Epithelial cell of prostate (primary cell): ENCODE results near the gene HDHD2.

Source experiments
- DNase-seq: peaks from one replicate; pipeline ENCODE4 v3.0.0-alpha.2; 2011; ENCODE audit warnings: low read depth, low spot score
- H3K27ac ChIP-seq: fragments of 450-650 bp; 2 replicates; pipeline ENCODE4 v1.5.1; 2017; ENCODE audit warnings: mild to moderate bottlenecking

The HDHD2 gene

DNA sequence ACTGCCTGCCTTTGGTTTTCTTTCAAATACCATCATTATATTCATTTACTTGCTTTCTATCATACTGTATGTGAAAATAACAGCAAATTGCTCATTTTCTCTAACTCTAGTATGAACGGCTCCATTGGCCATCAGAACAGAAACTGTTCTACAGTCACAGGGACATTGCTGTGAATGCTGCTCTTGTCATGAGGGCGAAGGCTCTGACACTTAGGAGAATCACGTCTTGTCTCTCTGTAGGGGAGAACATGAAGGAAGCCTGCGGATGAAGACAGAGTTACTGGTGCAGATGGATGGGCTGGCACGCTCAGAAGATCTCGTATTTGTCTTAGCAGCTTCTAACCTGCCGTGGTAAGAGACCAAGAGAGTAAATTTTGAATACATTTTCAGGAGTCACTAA lies 73.2 kb downstream of the HDHD2 start:
- H3K27ac ChIP-seq, result no peak overlapping the region
- DNase-seq, result no peak

DNA sequence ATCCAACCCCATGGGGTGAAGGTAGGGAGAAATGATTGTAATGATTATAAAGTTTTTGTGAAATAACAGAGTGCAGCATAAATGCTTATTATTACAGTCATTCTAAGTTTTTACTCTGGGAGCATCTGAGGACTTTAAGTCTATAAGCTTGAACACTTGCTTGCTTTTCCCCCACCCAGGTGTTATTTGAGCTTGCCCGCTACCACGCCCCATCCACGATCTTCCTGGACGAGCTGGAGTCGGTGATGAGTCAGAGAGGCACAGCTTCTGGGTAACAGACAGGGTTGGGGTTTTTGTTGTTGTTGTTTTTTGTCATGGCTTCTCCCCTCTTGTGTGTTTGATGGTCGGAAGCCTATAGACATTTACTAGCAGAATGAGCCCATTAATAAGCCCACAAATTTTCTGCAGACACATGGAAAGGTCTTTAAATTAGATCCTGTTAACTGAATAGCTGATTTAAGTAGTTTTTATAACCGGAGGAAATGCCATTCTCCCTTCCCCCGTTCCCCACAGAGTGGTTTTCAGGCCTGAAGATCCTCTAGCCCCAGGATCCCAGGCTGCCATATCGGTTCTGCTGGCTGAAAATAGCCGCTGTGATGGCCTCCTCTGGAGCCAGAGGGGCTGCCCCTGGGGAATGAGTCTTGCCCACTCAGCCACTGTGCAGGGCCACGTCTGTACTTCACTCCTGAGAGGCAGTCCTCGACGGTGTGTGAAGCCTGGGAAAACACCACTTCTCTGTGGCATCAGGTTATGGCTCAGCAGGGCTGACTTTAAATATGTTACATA lies 75.0 kb downstream of the HDHD2 start:
- DNase-seq, result no peak
- H3K27ac ChIP-seq, result no peak overlapping the region

DNA sequence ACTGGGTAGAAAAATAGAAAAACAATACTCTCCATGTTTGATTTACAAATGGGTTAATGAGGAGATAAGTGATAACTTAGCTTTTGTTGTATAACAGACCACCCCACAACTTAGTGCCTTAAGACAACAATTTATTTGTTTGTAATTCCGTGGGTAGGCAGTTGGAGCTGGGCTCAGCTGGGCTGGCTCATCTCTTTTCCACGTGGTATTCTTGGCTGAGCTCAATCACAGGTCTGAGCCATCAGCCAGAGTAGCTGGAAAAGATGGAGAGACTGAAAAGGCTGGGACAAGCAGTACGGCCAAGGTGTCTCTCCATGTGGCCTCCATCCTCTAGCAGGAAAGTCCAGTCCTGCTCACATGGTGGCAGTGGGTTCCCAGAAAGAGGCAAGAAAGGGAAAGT lies 82.7 kb downstream of the HDHD2 start:
- H3K27ac ChIP-seq, result no peak overlapping the region
- DNase-seq, result no peak

DNA sequence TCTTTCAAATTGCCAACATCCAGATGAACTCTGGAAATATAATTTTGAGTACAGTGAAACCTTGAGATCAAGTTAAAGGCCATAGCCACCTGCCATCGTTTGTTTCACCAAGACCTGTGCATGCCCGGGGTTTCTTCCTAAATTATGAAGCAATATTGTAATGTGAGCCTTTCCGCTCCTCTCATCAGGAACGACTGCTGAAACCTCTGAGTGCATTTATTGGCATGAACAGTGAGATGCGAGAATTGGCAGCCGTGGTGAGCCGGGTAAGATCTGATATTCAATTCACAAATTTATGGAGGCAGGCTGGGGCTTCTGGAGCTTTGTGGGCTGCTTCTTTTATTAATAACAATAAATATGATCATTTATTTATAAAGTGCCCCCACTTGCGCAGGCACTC lies 87.2 kb downstream of the HDHD2 start:
- H3K27ac ChIP-seq, result no peak overlapping the region
- DNase-seq, result no peak

GRCh38 chr18:47062471-47062870 lies 87.8 kb downstream of the HDHD2 start:
- H3K27ac ChIP-seq, result no peak overlapping the region
- DNase-seq, result no peak
